IMR-90 (cell line): Measurements from ENCODE around the gene TCF19.

Experiments used
- BHLHE40 ChIP-seq: fragments of 150-350 bp; IDR thresholded peaks from 2 replicates; pipeline ENCODE4 v1.6.1; 2016; ENCODE audit warnings: mild to moderate bottlenecking, low read depth, low read length
- CEBPB ChIP-seq: IDR thresholded peaks from 2 replicates; pipeline ENCODE4 v1.6.1; 2012; ENCODE audit warnings: low read depth, low read length, improper control_type of control experiment
- CHD1 ChIP-seq: IDR thresholded peaks from 2 replicates; pipeline ENCODE4 v1.6.1; 2012; ENCODE audit warnings: low read depth, low read length, improper control_type of control experiment
- ELK1 ChIP-seq: fragments of 150-350 bp; IDR thresholded peaks from 2 replicates; pipeline ENCODE4 v1.6.1; 2016; ENCODE audit warnings: low read depth, mild to moderate bottlenecking, low read length, moderate library complexity, borderline replicate concordance
- MAFK ChIP-seq: IDR thresholded peaks from 2 replicates; pipeline ENCODE4 v1.6.1; 2012; ENCODE audit warnings: low read depth, low read length, improper control_type of control experiment
- POLR2A ChIP-seq: IDR thresholded peaks from 2 replicates; pipeline ENCODE4 v1.6.1; 2012; ENCODE audit warnings: mild to moderate bottlenecking, low read depth, low read length
- RAD21 ChIP-seq: IDR thresholded peaks from 2 replicates; pipeline ENCODE4 v1.6.1; 2012; ENCODE audit warnings: low read length, improper control_type of control experiment
- SMC3 ChIP-seq: fragments of 150-350 bp; IDR thresholded peaks from 2 replicates; pipeline ENCODE4 v1.6.1; 2016; ENCODE audit warnings: low read depth, mild to moderate bottlenecking, antibody characterized with exemption, low read length, moderate library complexity
- USF2 ChIP-seq: fragments of 150-350 bp; IDR thresholded peaks from 2 replicates; pipeline ENCODE4 v1.6.1; 2017; ENCODE audit warnings: mild to moderate bottlenecking, antibody characterized with exemption, low read length, low read depth
- TF ChIP-seq, protein P1 (sequence below): conservative IDR thresholded peaks from 2 replicates; pipeline ENCODE4 v1.5.1; 2012; ENCODE audit warnings: mild to moderate bottlenecking, low read depth, low read length, improper control_type of control experiment

DNA sequence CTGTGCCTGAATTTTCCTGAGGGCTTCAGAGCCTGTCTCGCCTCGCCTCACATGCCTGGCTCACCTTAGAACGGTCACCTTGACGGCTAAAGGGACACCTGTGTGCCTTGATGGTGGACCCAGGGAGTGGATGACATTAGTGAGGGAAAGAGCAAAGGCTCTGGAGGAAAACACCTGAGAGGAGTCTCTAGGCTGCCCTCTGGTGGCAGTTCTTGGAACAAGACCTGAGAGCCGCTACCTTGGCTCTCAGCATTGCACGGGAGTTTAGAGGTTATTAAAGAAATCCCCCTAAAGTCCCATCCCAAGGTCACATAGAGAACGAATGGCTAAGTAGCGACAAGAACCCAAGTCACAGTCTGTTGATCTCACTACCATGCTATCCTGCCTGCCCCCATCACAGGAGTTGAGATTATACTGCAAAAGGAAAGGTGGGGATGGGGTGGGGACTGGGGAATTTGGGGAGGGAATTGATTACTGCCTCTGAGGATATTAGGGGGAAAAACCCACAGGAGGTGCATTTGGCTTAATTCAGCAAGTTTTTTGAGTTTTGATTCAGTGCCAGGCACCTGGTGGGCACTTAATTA, 30.2 kb upstream of the TCF19 start:
- peak; percentile 51 for TF ChIP-seq SMC3
- TF ChIP-seq MAFK = no peak
- TF ChIP-seq, protein P1, sequence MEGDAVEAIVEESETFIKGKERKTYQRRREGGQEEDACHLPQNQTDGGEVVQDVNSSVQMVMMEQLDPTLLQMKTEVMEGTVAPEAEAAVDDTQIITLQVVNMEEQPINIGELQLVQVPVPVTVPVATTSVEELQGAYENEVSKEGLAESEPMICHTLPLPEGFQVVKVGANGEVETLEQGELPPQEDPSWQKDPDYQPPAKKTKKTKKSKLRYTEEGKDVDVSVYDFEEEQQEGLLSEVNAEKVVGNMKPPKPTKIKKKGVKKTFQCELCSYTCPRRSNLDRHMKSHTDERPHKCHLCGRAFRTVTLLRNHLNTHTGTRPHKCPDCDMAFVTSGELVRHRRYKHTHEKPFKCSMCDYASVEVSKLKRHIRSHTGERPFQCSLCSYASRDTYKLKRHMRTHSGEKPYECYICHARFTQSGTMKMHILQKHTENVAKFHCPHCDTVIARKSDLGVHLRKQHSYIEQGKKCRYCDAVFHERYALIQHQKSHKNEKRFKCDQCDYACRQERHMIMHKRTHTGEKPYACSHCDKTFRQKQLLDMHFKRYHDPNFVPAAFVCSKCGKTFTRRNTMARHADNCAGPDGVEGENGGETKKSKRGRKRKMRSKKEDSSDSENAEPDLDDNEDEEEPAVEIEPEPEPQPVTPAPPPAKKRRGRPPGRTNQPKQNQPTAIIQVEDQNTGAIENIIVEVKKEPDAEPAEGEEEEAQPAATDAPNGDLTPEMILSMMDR = peak; percentile 66
- no peak for TF ChIP-seq POLR2A
- no peak for TF ChIP-seq ELK1
- peak; percentile 53 for TF ChIP-seq RAD21
- no peak for TF ChIP-seq BHLHE40
- TF ChIP-seq CHD1 = no peak
- no peak for TF ChIP-seq USF2
- no peak for TF ChIP-seq CEBPB
